HuH-7 (cell line): ENCODE results near the gene SMARCC1.

Source experiments
- DNase-seq: peaks from one replicate; pipeline ENCODE4 v3.0.0; 2011; ENCODE audit warnings: low spot score

Gene SMARCC1

DNA sequence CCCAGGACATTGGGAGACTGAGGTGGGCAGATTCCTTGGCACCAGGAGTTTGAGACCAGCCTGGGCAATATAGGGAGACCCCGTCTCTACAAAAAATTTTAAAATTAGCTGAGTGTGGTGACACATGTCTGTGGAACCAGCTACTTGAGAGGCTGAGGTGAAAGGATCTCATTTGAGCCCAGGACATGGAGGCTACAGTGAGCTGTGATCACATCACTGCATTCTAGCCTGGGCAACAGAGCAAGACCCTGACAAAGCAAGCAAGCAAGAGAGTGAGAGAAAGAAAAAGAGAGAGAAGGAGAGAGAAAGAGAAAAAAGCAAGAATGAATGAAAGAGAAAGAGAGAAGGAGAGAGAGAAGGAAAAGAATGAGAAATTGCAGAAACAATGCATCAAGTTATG is 150.9 kb downstream of the SMARCC1 start:
- no peak for DNase-seq

DNA sequence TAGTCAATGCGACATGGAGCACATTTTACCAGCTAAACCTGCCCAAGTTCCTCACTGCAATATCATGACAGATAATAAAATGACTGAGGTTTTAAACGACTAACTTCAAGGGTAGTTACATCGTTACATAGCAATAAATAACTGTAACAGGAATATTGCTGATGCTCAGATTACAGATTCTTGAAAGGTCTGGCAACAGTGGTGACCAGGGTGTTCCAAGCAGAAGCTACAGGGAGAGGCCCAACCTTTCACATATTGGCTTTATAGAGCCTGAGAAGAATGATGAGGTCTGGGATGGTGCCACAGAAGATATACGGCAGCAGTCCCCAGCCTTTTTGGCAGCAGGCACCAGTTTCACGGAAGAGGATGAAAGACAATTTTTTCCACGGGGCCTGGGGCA is 151.9 kb downstream of the SMARCC1 start:
- no peak for DNase-seq

DNA sequence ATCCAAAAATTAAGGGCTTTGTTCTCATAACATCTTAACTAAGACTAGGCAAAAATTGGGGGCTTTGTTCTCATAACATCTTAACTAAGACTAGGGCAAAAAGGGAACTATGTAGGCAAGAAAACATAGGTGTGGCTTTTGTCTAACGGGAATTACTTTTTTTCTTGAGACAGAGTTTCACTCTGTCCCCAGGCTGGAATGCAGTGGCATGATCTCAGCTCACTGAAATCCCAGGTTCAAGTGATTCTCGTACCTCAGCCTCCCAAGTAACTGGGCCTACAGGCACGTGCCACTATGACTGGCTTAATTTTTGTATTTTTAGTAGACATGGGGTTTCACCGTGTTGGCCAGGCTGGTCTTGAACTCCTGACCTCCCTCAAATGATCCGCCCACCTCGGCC is 153.3 kb downstream of the SMARCC1 start:
- DNase-seq = no peak

DNA sequence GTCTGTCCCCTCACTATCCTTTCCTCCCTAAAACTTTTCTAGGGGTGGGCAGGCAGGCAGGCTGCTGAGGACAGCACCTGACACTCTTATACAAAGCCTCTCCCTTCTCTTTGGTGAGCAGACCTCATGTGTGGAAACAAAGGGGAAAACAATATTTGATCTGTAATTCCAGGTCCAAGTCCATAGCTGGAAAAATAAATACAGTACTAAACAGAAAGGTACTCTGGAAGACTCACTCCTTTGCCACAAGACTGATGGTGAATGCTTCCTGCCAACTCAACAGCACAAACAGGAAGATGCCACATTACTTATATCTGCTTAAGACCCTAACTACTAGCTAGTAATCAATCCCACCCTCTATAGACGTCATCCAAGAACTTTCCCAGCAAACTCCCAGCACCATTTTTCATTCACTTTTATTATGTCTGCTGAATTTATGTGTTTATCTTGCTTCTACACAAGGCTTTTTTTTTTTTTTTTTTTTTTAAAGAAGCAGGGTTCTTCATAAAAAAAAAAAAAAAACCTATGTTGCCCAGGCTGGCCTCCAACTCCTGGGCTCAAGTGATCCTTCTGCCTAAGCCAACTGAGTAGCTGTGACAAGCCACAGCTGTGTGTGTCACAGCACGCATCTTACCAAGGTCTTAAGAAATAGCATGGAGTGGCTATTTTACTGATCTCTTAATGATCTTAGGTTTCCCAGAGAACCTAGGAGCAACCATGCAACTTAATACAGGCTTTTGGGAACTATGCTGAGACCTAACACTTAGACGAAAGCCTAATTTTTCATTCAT is 158.8 kb downstream of the SMARCC1 start:
- no peak for DNase-seq

DNA sequence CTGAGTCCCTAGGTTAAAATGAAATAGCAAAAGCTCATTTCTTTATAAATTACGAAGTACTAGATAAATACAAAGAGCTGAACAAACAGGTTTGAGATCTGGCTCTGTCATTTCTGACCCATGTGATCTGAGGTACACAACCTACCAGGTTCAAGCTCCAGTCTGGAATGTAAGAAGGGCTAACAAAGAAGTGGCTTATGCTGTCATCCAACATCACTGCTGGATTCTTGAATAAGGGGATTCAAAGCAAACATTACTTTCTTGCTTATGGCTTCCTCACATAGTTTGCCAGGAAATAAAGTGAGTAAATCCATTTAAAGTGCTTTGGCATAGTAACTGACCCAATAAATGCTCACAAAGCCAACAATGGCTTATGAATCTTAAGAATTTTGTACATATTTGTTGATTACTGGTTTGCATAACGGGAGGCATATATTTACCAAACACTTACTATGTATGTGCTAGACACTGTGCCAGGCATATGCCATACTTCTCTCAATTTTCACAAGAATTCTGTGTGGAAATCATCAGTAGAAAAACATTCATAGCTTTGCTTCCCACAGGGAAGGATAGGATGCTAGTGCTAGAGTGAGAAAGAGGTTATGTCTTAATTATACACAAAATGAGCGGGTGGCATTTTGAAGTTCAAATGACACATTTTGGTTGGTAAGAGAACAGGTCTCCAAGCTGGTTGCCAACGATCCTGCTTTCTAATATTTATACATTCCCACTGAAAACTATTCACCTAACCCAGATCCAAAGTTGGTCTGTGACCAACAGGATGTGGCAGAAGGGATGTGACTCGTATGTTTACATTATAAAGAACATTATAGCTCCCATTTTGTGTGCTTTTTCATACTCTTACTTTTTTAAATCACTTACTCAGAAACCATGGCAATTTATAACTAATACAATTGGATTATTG is 164.3 kb downstream of the SMARCC1 start:
- DNase-seq = no peak

DNA sequence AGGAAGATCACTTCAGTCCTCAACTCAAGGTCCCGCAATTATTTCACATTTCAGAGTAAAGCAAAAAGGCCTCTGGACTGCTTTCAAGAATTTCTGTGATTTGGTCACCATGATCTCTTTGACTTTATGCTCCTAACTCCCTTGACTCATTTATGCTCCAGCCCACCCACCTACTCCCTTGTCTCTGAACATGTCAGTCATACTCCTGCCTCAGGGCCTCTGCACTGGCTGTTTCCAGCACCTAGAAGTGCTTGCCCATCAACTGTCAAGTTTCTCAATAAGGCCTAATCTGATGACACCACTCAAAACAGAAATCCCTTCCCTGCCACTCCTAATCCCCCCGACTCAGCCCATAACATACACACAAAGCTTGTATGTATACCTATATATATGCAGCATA is 166.9 kb downstream of the SMARCC1 start:
- DNase-seq = no peak

DNA sequence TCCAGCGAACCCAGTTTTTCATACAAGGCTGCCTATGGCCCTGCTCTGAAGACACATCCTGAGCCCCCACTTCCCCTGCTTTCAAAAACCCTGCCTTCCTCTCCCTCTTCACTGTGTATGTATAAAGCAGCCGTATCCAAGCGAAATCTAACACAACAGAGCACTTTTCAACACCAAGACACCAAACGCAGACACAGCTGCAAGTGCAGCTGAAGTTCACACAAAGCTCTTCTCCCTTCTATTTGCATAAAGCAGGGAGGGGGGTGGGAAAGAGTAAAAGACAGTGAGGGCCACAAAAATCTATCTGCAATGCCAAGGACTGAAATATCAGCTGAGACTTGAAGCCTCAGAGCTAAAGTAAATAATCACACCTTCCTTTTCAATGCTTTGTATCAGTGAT is 168.0 kb downstream of the SMARCC1 start:
- DNase-seq = no peak

DNA sequence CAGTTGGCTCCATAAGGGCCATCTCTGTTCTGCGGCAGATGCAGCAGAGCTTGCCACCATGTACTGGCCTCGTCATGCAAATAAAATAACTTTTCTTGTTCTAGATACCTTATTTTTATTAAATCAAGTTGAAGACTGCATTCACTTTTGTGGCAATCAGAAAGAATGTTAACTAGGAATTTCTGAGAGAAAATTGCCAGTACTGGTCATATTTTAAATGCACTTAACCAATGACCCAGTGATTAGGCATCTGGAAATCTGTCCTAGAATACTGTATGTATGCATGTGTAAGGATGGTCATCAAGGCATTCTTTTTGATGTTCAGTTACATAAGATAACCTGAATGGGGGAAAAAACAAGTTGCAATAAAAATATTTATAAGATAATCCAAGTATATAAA is 168.8 kb downstream of the SMARCC1 start:
- DNase-seq = no peak

DNA sequence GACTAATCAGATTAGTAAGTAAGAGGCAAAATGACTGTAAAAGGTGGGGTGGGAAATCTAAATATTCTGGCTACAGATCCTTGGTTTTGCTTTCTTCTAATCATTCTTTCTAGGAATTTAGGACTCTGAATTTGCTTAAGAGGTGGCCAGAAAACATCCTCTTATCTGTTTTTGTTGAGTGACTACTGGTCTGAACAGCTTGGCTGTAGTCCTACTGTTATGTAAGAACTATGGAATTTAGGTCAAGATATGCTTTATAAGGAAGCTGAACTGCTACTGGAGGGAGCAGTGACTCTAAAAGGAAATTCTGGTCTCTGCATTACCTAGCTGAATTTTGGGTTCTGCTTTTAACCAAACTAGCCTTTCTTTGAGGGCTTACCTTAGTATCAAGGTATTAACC is 169.5 kb downstream of the SMARCC1 start:
- no peak for DNase-seq

DNA sequence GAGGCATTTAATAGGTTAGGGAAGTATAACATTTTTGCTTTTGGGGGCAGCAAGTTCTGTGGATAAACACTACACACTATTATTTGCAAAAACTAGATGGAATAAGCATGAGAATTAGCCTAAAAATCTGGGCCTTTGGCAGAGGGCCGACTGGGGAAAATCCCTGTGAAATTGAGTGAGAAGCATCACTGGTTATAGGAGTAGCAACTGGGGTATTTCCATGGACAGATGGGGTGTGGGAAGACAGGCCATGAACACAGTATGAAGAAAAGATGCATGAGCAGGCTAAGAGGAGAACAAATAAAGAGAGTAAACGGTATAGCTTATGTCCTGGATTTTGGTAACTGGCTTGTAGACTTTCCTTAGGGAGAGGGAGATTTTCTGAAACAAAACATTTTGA is 170.1 kb downstream of the SMARCC1 start:
- no peak for DNase-seq

DNA sequence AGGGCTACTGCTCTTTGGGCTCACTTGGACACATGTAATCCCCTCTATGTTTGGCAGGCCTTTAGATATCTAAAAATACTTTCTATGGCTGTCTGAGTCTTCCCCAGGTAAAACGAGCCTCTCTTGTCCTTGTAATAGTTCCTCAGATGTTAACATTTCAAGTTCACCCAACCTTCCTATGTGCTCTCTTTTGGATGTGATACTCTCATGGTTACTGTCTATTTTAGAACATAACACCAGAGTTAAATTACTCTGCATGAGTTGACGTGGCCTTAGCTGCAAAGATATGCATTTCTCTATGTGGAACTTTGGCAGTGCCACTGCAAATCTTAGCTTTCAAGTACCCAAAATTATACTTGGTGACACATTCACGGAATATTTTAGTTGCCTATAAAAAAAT is 171.1 kb downstream of the SMARCC1 start:
- no peak for DNase-seq

DNA sequence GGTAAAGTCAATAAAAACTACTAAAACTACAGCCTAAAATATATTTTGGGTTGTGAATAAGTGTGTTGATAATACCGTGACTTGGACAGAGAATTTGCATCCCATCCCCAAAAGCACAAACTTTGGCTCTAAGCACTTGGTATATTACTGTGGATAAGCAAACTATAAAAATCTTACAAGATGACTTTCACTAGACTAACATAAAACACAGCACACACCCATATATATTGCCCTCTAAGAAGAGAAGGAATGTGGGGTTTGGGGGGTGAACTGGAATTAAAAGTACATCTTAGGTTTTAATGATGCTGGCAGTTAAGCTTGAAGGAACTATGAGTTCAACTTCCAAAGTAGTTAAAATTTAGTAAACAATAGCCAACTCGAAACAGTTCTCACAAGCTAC is 174.4 kb downstream of the SMARCC1 start:
- DNase-seq = no peak

DNA sequence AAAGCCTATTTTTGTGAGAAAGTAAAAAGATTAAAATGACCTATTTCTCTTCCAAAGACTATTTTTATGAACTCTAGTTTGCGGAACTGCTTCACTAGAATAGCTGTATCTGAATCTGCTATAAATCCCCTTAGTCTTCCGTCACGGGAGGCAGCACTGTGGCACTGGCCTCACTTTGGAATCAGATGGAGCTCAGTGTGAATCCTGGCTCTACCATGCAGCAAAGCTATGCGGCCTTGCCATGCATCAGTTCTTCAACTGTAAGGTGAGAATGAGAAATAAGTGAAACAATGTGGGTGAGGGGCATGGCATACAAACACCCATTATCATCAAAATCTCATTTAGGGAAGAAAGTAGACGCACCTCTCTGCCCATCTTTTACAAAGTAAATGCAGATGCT is 175.5 kb downstream of the SMARCC1 start:
- DNase-seq = no peak

DNA sequence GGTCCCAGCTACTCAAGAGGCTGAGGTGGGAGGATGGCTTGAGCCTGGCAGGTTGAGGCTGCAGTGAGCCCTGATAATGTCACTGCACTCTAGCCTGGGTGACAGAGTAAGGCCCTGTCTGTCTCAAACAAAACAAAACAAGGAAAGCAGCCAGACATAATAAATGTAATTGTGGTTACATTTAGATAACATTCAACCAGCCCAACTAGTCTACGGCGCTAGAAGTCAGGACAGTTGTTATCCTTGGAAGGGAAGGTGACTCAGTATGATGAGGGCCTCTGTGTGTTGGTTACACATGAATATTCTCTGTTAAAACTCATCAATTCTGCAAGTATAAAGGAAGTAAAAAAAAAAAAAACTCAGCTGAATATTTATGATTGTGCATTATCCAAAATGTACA is 176.0 kb downstream of the SMARCC1 start:
- DNase-seq = no peak

DNA sequence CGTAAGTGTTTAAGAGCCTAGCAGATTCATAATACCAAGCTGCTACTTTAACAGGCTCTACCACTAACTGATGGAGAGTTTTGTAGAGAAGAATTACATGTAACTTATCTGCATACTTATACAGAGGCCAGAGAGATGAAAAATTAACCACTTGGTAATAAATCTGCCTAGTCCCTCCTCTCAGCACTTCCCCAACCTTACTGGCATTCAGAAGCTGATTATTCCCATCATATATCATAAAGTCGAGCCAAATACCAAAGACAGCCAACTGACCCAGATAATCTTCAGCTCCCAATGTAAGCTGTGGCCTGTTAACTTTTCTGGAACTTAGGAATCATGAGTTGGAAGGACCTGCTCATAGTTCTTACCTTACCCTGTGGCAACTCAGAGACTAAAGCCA is 177.5 kb downstream of the SMARCC1 start:
- DNase-seq = no peak

DNA sequence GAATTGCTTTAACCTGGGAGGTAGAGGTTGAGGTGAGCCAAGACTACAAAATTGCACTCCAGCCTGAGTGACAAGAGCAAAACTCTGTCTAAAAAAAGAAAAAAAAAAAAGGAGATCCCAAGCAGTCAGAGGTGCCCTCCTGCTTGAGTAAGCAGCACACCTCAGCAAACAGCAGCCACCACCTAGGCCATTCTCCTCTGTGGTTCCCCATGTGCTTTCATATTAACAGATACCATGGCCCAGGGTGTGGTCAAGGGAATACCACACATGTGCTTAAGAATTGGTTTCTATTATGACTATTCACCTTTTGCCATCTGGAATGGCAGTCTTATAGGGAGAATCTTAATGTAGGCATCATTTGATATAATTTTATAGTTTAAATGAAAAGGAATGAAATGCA is 178.4 kb downstream of the SMARCC1 start:
- DNase-seq = no peak

DNA sequence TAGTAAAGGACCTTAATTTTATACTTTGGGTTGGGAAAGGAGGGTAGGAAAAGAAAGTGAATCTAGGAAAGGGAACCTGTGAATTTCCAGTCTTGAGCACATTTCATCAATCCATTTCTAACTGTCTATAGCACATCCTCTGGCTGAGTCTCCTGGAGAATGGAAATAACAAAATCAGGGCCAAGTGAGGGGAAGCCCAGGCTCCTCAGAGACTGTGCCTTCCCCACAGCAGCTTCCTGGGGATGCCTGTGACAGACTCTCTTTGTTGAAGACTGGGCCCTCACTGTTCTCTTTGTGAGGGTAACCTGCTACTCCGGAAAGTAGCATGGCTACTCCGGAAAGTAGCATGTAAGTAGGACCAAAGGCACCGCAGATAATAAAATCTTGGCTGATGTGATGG is 180.4 kb downstream of the SMARCC1 start:
- no peak for DNase-seq

DNA sequence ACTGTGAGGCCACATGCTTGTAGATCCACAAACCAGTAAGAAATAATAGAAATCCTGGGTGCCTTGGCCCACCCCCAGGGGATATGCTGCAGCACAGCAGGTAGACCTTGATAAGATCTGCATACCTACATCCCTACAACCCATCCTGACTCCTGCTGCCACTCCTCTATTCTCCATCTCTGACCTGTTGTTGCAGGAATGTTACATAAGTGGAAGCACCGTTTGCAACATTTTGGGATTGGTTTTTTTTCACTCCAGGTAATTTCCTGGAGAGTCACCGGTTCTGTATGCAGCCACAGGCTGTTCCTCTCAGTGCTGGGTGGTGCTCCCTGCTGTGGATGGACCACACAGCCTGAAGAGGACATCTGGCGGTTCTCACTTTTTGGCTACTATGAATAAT is 186.9 kb downstream of the SMARCC1 start:
- DNase-seq = no peak

DNA sequence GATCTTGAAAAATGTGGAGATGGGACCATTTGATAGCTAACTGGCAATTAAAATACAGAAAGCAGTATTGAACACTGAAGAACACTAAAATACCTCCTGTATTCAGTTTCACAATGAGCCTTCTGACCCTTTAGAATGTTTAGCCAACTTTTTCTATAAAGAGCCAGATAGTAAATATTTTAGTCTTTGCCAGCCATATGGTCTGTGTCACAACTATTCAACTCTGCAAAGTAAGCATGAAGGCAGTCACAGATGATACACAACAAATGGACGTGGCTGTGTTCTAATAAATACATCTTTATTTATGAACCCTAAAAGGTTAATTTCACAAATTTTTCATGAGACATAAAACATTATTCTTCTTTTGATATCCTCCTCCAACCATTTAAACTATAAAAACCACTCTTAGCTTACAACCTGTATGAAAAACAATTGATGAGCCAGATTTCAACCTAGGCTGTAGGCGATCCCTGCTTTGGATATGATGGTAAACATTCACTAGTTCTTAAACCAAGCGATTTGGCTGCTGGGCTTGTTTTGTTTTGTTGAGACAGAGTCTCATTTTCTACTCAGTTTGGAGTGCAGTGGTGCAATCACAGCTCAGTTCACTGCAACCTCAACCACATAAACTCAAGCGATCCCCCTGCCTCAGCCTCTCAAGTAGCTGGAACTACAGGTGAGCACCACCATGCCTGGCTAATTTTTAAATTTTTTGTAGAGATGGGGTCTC is 189.5 kb downstream of the SMARCC1 start:
- no peak for DNase-seq

DNA sequence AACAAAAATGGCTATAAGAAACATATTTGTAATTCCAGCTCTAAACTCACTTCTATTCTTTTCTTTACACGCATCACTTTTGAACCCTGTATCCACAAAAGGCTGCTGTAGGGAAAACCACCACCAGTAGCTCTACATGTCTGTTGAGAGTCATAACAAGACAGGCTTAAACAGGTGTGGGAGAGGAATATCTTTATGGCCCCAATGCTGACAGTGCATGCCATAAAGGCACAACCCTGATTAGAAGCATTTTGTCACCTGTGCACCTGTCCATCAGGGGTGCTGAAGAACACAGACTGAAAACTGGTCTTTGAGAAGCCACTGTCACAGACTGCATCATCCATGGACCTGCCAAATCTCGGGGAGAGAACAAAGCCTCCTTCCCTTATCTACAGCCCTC is 191.5 kb downstream of the SMARCC1 start:
- DNase-seq = no peak

DNA sequence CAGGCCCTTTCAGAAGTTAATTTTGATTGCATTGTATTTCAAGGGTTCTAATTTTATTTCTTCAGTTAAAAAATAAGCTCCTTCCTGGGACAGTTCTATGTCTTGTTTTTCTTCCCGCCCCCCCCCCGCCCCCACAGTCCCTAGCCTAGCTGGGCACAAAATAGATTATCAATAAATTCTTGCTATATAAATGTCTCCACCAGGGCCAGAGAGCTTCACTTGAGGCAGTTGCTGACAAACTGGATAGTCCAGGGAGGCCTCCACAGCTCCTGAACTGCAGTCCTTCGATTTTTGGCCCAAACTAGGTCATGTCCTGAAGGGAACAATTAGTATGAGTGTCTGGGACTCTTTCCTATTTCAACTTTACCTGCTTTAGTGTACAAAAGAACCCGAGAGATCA is 193.1 kb downstream of the SMARCC1 start:
- no peak for DNase-seq

DNA sequence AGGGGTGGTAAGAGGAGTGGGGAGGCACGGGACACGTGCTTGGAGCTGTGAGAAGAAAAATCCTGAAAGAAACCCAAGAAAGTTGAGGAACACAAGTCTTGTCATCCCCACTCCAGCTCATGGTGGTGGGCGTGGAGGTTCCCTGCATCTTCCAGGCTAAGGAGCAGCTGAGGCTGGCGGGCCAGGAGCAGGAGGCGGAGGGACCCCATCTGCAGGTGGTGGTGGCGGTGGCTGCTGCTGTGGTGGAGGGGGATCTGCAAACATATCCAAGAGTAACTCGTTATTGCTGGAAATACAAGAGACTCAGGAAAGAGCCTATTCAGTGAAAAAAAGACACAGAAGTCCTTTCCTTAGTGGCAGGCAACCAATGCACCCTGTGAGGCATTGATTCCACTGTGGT is 193.6 kb downstream of the SMARCC1 start:
- DNase-seq = no peak

DNA sequence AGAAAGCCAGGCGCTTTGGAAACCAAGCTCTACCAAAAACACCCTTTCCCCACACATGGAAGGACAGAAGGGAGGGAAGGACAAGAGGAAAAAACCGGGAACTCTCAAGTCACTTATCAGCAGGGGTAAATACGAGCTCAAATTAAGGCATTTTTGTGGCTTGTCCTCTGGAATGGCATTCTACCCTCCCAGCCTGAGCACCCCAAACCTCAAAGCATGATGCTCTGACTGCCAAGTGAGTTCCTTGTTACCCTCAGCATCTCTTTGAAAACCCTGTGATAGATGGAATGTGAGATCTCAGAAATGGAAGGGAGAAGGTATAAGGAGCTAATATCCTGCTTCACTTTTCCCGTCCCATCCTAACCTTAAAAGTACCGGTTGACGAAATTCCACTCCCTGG is 194.9 kb downstream of the SMARCC1 start:
- DNase-seq = no peak
